ENCODE data around the gene HRH3.

GRCh38 chr20:62248890-62249560 lies 28.9 kb upstream of the HRH3 start:
- no peak for TF ChIP-seq CTCF (IDR thresholded peaks at IDR 0.05; ENCODE audit: low read length)
- no peak for TF ChIP-seq EZH2 (IDR thresholded peaks at IDR 0.05; ENCODE audit: borderline replicate concordance, low read length)

Measured in OCI-LY1 (cell line).